GM23338 (cell line): Measurements from ENCODE around the gene RELN. TPM values are rescaled to one million over a fixed set of nuclear protein-coding genes. Genes with fewer than 3 reads are reported as not detected.

Experiments
- ATAC-seq: fragments of 200-7000 bp; cut with Tn5 transposase; 3 replicates; pipeline ENCODE4 v1.9.1; 2020
- DNase-seq: peaks from one replicate; pipeline ENCODE4 v3.0.0-alpha.2; 2015; ENCODE audit warnings: low spot score
- H2AFZ ChIP-seq: fragments of 200-600 bp; sonication (generic); 2 replicates; pipeline ENCODE4 v1.8.0; 2016; ENCODE audit warnings: antibody characterized with exemption, mild to moderate bottlenecking, moderate library complexity
- H3F3A ChIP-seq: fragments of 200-600 bp; sonication (generic); replicated peaks from 2 replicates; pipeline ENCODE4 v1.8.0; 2017; ENCODE audit warnings: antibody characterized with exemption, mixed run types, low read depth
- H3K27ac ChIP-seq: fragments of 200-600 bp; sonication (generic); 2 replicates; pipeline ENCODE4 v1.6.1; 2016; ENCODE audit warnings: low read depth
- H3K27me3 ChIP-seq: fragments of 200-600 bp; sonication (generic); 2 replicates; pipeline ENCODE4 v1.8.0; 2016; ENCODE audit warnings: mild to moderate bottlenecking, mixed run types, moderate library complexity; ENCODE audit not compliant: insufficient read depth
- H3K36me3 ChIP-seq: fragments of 200-600 bp; sonication (generic); 2 replicates; pipeline ENCODE4 v1.8.0; 2016; ENCODE audit warnings: mild to moderate bottlenecking; ENCODE audit not compliant: insufficient read depth
- H3K4me1 ChIP-seq: fragments of 200-600 bp; sonication (generic); 2 replicates; pipeline ENCODE4 v1.8.0; 2016; ENCODE audit warnings: mild to moderate bottlenecking, moderate library complexity; ENCODE audit not compliant: insufficient read depth
- H3K4me2 ChIP-seq: fragments of 200-600 bp; sonication (generic); 2 replicates; pipeline ENCODE4 v1.7.1; 2017; ENCODE audit warnings: mixed run types
- H3K4me3 ChIP-seq: fragments of 200-600 bp; sonication (generic); 2 replicates; pipeline ENCODE4 v1.6.1; 2016; ENCODE audit warnings: mixed run types
- H3K79me2 ChIP-seq: fragments of 200-600 bp; sonication (generic); replicated peaks from 2 replicates; pipeline ENCODE4 v1.8.0; 2017; ENCODE audit warnings: mild to moderate bottlenecking; ENCODE audit not compliant: insufficient read depth
- H3K9me2 ChIP-seq: fragments of 200-600 bp; sonication (generic); 2 replicates; pipeline ENCODE4 v1.8.0; 2017; ENCODE audit not compliant: insufficient read depth
- H4K20me1 ChIP-seq: fragments of 200-600 bp; sonication (generic); replicated peaks from 2 replicates; pipeline ENCODE4 v1.8.0; 2017; ENCODE audit warnings: mild to moderate bottlenecking; ENCODE audit not compliant: insufficient read depth
- H3K27ac Mint-ChIP-seq: 2 replicates; pipeline ENCODE4 v1.8.0; 2020; ENCODE audit warnings: inconsistent platforms, mild to moderate bottlenecking, moderate library complexity, mixed read lengths
- H3K27me3 Mint-ChIP-seq: 3 replicates; pipeline ENCODE4 v1.8.0; 2022; ENCODE audit warnings: low read depth, mild to moderate bottlenecking, moderate library complexity, mixed read lengths, inconsistent platforms; ENCODE audit not compliant: insufficient read depth, poor library complexity
- H3K36me3 Mint-ChIP-seq: 3 replicates; pipeline ENCODE4 v1.8.0; 2021; ENCODE audit warnings: low read depth, mild to moderate bottlenecking, inconsistent platforms, moderate library complexity, mixed read lengths
- H3K4me1 Mint-ChIP-seq: 3 replicates; pipeline ENCODE4 v1.8.0; 2020; ENCODE audit warnings: mild to moderate bottlenecking, inconsistent platforms, mixed read lengths
- H3K4me3 Mint-ChIP-seq: 3 replicates; pipeline ENCODE4 v1.8.0; 2021; ENCODE audit warnings: moderate library complexity, mild to moderate bottlenecking, inconsistent platforms, mixed read lengths
- H3K9me3 Mint-ChIP-seq: 3 replicates; pipeline ENCODE4 v1.8.0; 2020; ENCODE audit warnings: moderate library complexity, mild to moderate bottlenecking, inconsistent platforms, mixed read lengths
- CREB1 ChIP-seq: fragments of 250-450 bp; sonication (Bioruptor Pico); IDR thresholded peaks from 2 replicates; pipeline ENCODE4 v1.5.0; 2020; ENCODE audit warnings: low read depth, mild to moderate bottlenecking, moderate library complexity
- EZH2 ChIP-seq: fragments of 200-600 bp; sonication (generic); IDR thresholded peaks from one replicate; pipeline ENCODE4 v1.8.0; 2017; ENCODE audit warnings: antibody characterized with exemption, mild to moderate bottlenecking, low read depth; ENCODE audit not compliant: unreplicated experiment
- EZH2phosphoT487 ChIP-seq: fragments of 200-600 bp; sonication (generic); IDR thresholded peaks from one replicate; pipeline ENCODE4 v1.8.1; 2018; ENCODE audit warnings: antibody characterized with exemption; ENCODE audit not compliant: unreplicated experiment
- JUNB ChIP-seq: IDR thresholded peaks from one replicate; pipeline ENCODE4 v1.6.1; 2016; ENCODE audit warnings: antibody characterized with exemption; ENCODE audit not compliant: unreplicated experiment
- NANOG ChIP-seq: IDR thresholded peaks from 2 replicates; pipeline ENCODE4 v1.6.1; 2016; ENCODE audit warnings: antibody characterized with exemption, borderline replicate concordance
- POLR2AphosphoS5 ChIP-seq: IDR thresholded peaks from 2 replicates; pipeline ENCODE4 v1.6.1; 2016; ENCODE audit warnings: antibody characterized with exemption, low read depth
- STAT1 ChIP-seq: IDR thresholded peaks from one replicate; pipeline ENCODE4 v1.6.1; 2016; ENCODE audit warnings: antibody characterized with exemption; ENCODE audit not compliant: unreplicated experiment
- ZNF114 ChIP-seq: fragments of 250-450 bp; sonication (Bioruptor Pico); IDR thresholded peaks from 2 replicates; pipeline ENCODE4 v1.5.0; 2020; ENCODE audit warnings: mild to moderate bottlenecking, moderate library complexity
- ZNF331 ChIP-seq: fragments of 250-450 bp; sonication (Bioruptor Pico); IDR thresholded peaks from 2 replicates; pipeline ENCODE4 v1.5.0; 2020; ENCODE audit warnings: low read depth, mild to moderate bottlenecking, moderate library complexity
- polyA plus RNA-seq: library from polyadenylated mRNA; unstranded; fragments of >200 nt; fragmentation: Nextera tagmentation; extraction: Ambion mirVana; gene quantifications from 2 replicates; pipeline ENCODE4 v1.2.1, GENCODE V29; 2016
- total RNA-seq: library from RNA; depleted of rRNA; stranded (reverse); fragments of >200 nt; shearing (Covaris generic); gene quantifications from 2 replicates; pipeline ENCODE4 v1.2.3, GENCODE V29; 2014
- TF ChIP-seq, protein P1 (sequence below), 2 experiments: fragments of 200-600 bp in 1 of 2; sonication (generic) in 1 of 2; conservative IDR thresholded peaks; 2 replicates each; pipeline versions ENCODE4 v1.5.1 to v1.6.1; 2016 to 2017; ENCODE audit warnings: antibody characterized with exemption in 2 of 2, low read depth in 2 of 2, mild to moderate bottlenecking in 2 of 2, moderate library complexity in 1 of 2
- TF ChIP-seq, protein P2 (sequence below): IDR thresholded peaks from 2 replicates; pipeline ENCODE4 v1.6.1; 2016; ENCODE audit warnings: antibody characterized with exemption
- TF ChIP-seq, protein P3 (sequence below): IDR thresholded peaks from one replicate; pipeline ENCODE4 v1.6.1; 2018; ENCODE audit warnings: antibody characterized with exemption; ENCODE audit not compliant: unreplicated experiment

The RELN gene
- total and polyA plus RNA-seq, 2 experiments from 2014 or later: 0.10 to 0.76 TPM

DNA sequence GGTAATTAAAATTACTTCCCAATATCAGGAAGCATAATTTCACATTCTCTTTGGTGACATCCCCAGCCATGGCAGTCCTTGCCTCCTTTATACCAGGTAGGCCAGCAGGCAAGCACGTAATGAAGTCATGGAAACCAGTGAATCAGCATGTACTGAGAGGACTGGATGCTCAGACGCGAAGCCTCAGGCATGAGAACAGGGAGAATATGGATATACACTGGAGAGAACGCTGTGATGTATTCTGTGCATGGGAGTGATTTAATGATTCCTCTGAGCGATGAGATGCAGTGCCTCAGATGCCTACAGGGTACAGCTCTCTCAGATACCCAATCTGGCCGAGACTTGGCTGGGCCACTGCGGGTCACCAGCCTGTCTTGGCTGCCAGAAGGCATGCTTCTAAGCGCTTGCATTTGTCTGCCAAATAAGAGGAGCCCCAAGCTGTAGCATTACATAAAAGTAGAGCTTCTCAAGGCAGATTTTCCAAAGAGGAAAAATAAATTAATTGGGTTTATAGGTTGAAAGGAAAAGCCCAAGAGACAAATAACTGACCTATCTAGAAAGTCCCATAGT, 238.1 kb downstream of the RELN start:
- H3K27ac ChIP-seq: no peak overlapping the region
- H2AFZ ChIP-seq: no peak overlapping the region
- TF ChIP-seq JUNB: no peak
- TF ChIP-seq NANOG: no peak
- no peak for TF ChIP-seq STAT1
- TF ChIP-seq CREB1 (CRISPR knock-in tag): no peak
- TF ChIP-seq EZH2: no peak
- no peak for TF ChIP-seq ZNF114 (CRISPR knock-in tag)
- TF ChIP-seq POLR2AphosphoS5: no peak
- TF ChIP-seq, protein P1, sequence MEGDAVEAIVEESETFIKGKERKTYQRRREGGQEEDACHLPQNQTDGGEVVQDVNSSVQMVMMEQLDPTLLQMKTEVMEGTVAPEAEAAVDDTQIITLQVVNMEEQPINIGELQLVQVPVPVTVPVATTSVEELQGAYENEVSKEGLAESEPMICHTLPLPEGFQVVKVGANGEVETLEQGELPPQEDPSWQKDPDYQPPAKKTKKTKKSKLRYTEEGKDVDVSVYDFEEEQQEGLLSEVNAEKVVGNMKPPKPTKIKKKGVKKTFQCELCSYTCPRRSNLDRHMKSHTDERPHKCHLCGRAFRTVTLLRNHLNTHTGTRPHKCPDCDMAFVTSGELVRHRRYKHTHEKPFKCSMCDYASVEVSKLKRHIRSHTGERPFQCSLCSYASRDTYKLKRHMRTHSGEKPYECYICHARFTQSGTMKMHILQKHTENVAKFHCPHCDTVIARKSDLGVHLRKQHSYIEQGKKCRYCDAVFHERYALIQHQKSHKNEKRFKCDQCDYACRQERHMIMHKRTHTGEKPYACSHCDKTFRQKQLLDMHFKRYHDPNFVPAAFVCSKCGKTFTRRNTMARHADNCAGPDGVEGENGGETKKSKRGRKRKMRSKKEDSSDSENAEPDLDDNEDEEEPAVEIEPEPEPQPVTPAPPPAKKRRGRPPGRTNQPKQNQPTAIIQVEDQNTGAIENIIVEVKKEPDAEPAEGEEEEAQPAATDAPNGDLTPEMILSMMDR (conservative IDR thresholded peaks at IDR 0.05; ENCODE audit: low read depth in 2 of 2): no peak
- TF ChIP-seq ZNF331 (CRISPR knock-in tag): no peak
- no peak for TF ChIP-seq EZH2phosphoT487
- TF ChIP-seq, protein P2, sequence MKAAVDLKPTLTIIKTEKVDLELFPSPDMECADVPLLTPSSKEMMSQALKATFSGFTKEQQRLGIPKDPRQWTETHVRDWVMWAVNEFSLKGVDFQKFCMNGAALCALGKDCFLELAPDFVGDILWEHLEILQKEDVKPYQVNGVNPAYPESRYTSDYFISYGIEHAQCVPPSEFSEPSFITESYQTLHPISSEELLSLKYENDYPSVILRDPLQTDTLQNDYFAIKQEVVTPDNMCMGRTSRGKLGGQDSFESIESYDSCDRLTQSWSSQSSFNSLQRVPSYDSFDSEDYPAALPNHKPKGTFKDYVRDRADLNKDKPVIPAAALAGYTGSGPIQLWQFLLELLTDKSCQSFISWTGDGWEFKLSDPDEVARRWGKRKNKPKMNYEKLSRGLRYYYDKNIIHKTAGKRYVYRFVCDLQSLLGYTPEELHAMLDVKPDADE: no peak
- Mint-ChIP-seq H3K4me3 (no peak overlapping the region), H3K27ac (no peak overlapping the region; the same call in 1 of the 2 replicates), H3K27me3 (peaks cover 2% of the 10 kb centered on the region), H3K4me1 (peaks cover 6% of the 10 kb centered on the region; the same call in 2 of the 3 replicates), H3K9me3 (no peaks in the 10 kb centered on the region), H3K36me3 (no peaks in the 10 kb centered on the region)
- no peaks in the 10 kb centered on the region for H3K79me2 ChIP-seq
- ATAC-seq (no peak), DNase-seq (no peak)
- no peaks in the 10 kb centered on the region for H3K27me3 ChIP-seq
- no peak overlapping the region for H3K4me3 ChIP-seq
- H3K9me2 ChIP-seq: no peaks in the 10 kb centered on the region
- H3F3A ChIP-seq: no peaks in the 10 kb centered on the region
- H3K4me2 ChIP-seq: no peak overlapping the region
- no peaks in the 10 kb centered on the region for H3K36me3 ChIP-seq
- no peaks in the 10 kb centered on the region for H4K20me1 ChIP-seq
- H3K4me1 ChIP-seq: no peaks in the 10 kb centered on the region

DNA sequence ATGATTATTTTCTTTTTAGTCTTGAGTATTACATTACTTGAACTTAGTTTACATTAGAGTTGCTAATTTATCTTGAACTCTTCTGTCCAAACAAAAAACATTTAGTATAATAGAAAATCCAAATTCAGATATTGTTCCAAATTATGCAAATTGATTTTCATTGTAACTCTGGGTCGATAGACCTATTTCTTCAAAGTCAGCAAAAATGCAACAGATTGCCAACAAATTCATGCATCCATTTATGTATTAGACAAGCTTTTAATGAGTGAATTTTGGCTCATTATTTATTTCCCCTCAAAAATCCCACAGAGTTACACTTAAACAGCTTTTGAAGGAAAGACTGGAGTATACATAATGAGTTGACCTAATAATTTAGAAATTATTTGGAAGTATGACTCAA, 240.8 kb downstream of the RELN start:
- no peaks in the 10 kb centered on the region for H3K9me2 ChIP-seq
- Mint-ChIP-seq H3K4me1 (peaks cover 6% of the 10 kb centered on the region; the same call in 2 of the 3 replicates), H3K4me3 (no peak overlapping the region), H3K36me3 (no peaks in the 10 kb centered on the region; the same call in 2 of the 3 replicates), H3K27me3 (no peaks in the 10 kb centered on the region), H3K27ac (no peak overlapping the region), H3K9me3 (no peaks in the 10 kb centered on the region)
- no peaks in the 10 kb centered on the region for H3K27me3 ChIP-seq
- DNase-seq (no peak), ATAC-seq (no peak)
- H3K79me2 ChIP-seq: no peaks in the 10 kb centered on the region
- no peaks in the 10 kb centered on the region for H4K20me1 ChIP-seq
- H3K36me3 ChIP-seq: no peaks in the 10 kb centered on the region
- no peak overlapping the region for H3K27ac ChIP-seq
- no peaks in the 10 kb centered on the region for H3K4me1 ChIP-seq
- H3F3A ChIP-seq: no peaks in the 10 kb centered on the region
- no peak overlapping the region for H3K4me3 ChIP-seq
- H3K4me2 ChIP-seq: no peak overlapping the region
- H2AFZ ChIP-seq: no peak overlapping the region
- no peak for TF ChIP-seq STAT1
- no peak for TF ChIP-seq ZNF331 (CRISPR knock-in tag)
- TF ChIP-seq JUNB: no peak
- no peak for TF ChIP-seq ZNF114 (CRISPR knock-in tag)
- TF ChIP-seq, protein P2: no peak
- TF ChIP-seq, protein P3, sequence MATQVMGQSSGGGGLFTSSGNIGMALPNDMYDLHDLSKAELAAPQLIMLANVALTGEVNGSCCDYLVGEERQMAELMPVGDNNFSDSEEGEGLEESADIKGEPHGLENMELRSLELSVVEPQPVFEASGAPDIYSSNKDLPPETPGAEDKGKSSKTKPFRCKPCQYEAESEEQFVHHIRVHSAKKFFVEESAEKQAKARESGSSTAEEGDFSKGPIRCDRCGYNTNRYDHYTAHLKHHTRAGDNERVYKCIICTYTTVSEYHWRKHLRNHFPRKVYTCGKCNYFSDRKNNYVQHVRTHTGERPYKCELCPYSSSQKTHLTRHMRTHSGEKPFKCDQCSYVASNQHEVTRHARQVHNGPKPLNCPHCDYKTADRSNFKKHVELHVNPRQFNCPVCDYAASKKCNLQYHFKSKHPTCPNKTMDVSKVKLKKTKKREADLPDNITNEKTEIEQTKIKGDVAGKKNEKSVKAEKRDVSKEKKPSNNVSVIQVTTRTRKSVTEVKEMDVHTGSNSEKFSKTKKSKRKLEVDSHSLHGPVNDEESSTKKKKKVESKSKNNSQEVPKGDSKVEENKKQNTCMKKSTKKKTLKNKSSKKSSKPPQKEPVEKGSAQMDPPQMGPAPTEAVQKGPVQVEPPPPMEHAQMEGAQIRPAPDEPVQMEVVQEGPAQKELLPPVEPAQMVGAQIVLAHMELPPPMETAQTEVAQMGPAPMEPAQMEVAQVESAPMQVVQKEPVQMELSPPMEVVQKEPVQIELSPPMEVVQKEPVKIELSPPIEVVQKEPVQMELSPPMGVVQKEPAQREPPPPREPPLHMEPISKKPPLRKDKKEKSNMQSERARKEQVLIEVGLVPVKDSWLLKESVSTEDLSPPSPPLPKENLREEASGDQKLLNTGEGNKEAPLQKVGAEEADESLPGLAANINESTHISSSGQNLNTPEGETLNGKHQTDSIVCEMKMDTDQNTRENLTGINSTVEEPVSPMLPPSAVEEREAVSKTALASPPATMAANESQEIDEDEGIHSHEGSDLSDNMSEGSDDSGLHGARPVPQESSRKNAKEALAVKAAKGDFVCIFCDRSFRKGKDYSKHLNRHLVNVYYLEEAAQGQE: no peak
- TF ChIP-seq NANOG: no peak
